Activated T-cell treated with anti-CD3 and anti-CD28 coated beads, Interleukin-2, amount 50 U/mL, for 72 hours (primary cell): ENCODE data around the gene UBE2R2. TPM values are rescaled to one million over a fixed set of nuclear protein-coding genes. Genes with fewer than 3 reads are reported as not detected.
"Not testable (repeated sequence)": the region's sequence is repeated elsewhere in the genome, so short reads cannot be mapped to it uniquely, and the experiment has no call there.

ENCODE experiments used
- ATAC-seq, 2 donors: fragments of 150-1000 bp; cut with Tn5 transposase; replicated peaks in 1 of 2; 2 replicates each; pipeline ENCODE4 v1.10.0; 2021; ENCODE audit warnings: moderate library complexity in 2 of 2, mild to moderate bottlenecking in 1 of 2
- DNase-seq, 2 donors: peaks; one replicate each; pipeline ENCODE4 v3.0.0; 2021 to 2022; ENCODE audit warnings: mixed read lengths in 1 of 2
- H3K27ac Mint-ChIP-seq: one replicate; pipeline ENCODE4 v1.8.0; 2022; ENCODE audit warnings: mild to moderate bottlenecking, moderate library complexity, mixed read lengths
- H3K27me3 Mint-ChIP-seq: one replicate; pipeline ENCODE4 v1.8.0; 2022; ENCODE audit warnings: low read depth, mixed read lengths
- H3K36me3 Mint-ChIP-seq, 2 donors: one replicate each; pipeline ENCODE4 v1.8.0; 2022; ENCODE audit warnings: mixed read lengths in 2 of 2, mild to moderate bottlenecking in 1 of 2; ENCODE audit not compliant: insufficient read depth in 2 of 2
- H3K4me1 Mint-ChIP-seq: one replicate; pipeline ENCODE4 v1.8.0; 2022; ENCODE audit warnings: low read depth, mixed read lengths
- H3K4me3 Mint-ChIP-seq, 2 donors: one replicate each; pipeline ENCODE4 v1.8.0; 2022; ENCODE audit warnings: mild to moderate bottlenecking in 2 of 2, mixed read lengths in 2 of 2, moderate library complexity in 2 of 2
- H3K9me3 Mint-ChIP-seq, 2 donors: one replicate each; pipeline ENCODE4 v1.8.0; 2022; ENCODE audit warnings: mixed read lengths in 2 of 2
- total RNA-seq, 2 donors: library from RNA; stranded (reverse); gene quantifications; one replicate each; pipeline ENCODE4 v1.2.3, GENCODE V29; 2022

Gene UBE2R2, protein sequence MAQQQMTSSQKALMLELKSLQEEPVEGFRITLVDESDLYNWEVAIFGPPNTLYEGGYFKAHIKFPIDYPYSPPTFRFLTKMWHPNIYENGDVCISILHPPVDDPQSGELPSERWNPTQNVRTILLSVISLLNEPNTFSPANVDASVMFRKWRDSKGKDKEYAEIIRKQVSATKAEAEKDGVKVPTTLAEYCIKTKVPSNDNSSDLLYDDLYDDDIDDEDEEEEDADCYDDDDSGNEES
- 10 to 100 TPM; 58.1 to 59.7 TPM for total RNA-seq

DNA sequence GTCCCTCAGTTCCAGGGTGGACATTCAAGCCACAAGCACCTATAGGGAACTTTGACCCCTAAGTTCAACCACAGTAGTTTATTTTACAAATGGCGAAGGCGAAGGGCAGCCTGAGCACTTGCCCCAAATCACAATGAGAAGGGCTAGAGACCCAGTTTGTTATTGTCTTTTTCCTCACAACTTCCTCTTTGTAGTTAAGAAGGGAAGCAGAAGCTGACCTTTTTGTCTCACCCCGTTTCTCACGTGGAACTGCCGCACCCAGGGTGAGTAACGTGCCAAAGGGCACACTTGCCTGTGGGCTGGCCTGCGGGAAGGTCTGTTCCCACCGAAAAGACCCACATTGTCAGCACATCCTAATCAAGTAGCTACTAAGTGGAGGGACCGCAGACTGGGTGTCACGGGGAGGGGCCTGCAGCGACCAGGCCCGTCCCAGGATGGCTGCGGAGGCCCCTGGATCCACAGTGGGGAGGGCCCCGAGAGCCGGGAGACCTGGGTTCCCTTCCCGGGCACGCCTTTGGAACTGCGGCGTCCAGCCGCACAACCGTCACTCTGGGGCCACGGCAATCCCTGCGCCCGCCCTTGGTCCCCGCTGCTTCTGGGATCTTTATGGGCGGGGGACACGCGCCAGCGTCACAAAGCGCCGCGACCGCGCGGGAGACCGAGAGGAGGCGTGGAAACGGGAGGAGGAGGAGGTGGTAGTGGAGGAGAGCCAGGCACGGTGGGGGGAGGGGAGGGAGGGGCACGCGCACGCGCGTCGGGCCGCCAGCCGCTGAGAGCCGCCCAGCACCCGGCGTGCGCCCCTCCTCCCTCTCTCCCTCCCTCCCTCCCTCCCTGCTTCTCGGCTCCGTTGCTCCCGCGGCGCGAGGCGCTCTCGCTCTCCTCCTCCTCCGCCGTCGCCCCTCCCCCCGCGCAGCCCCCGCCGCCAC lies at the start of gene UBE2R2:
UBE2R2 (plus strand) TSS at position 834 of the 926 bp plus-strand sequence. CDS start 598 bp downstream, outside the sequence.
- Mint-ChIP-seq H3K27me3 (no peaks in the 10 kb centered on the region), H3K36me3 (peaks cover 5 to 6% of the 10 kb centered on the region in 2 donors), H3K4me1 (peaks cover 60% of the 10 kb centered on the region), H3K9me3 (no peaks in the 10 kb centered on the region), H3K27ac (peak within 1 kb of the TSS; percentile 86), H3K4me3 (peak within 1 kb of the TSS; percentile 88 to 95)
- DNase-seq (peak; percentile 85 to 90), ATAC-seq (peak; percentile 80 to 83)

DNA sequence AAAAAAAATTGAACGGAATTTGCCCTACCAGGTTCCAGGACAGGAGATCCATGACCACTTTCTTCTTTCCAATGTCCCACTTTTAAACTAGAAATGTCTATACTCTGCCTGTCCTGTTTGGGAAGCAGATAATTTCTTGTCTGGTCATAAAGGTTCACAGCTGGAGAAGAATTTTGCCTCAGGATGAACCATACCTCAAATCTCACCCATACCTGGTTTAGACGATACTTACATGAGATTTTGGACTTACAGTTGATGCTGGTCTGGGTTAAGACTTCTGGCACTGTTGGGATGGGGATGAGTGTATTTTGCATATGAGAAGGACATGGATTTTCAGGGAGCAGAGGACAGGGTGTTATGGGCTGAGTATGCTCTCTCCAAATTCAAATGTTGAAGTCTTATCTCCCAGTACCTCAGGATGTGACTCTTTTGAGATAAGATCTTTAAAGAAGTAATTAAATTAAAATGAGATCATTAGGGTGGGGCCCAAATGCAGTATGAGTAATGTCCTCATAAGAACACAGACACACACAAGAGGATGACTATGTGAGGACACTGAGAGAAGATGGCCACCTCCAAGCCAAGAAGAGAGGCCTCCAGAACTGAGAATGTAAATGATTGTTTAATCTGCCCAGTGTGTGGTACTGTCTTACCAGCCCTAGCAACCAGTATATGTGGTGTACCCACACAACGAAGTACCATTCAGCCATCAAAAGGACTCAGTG lies 46.6 kb upstream of the UBE2R2 start:
- H3K4me3 Mint-ChIP-seq, H3K4me1 Mint-ChIP-seq, DNase-seq, H3K27me3 Mint-ChIP-seq, H3K36me3 Mint-ChIP-seq, H3K9me3 Mint-ChIP-seq, H3K27ac Mint-ChIP-seq: not testable (repeated sequence)
- ATAC-seq, result peak; percentile 51 to 58

DNA sequence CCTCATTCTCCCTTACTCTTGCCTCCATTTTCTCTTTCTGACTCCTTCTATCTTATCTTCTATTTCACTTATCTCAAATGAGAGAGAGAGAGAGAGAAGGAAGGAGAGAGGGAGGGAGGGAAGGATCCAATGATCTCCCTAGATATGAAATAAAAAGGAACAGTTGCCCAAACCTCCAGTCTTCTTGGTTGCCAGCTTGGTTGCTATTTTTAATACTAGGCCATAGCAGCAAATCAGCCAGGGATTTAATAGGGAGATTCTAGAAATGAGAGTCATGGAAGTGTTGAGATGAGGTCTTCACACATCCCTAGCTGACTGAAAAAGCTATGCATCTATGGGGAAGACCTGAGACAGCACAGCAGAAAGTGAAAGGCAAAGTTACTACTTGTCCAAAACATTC lies 43.8 kb upstream of the UBE2R2 start:
- not testable (repeated sequence) for H3K4me3 Mint-ChIP-seq, H3K36me3 Mint-ChIP-seq, H3K27ac Mint-ChIP-seq, ATAC-seq, H3K9me3 Mint-ChIP-seq, H3K4me1 Mint-ChIP-seq, DNase-seq, H3K27me3 Mint-ChIP-seq

DNA sequence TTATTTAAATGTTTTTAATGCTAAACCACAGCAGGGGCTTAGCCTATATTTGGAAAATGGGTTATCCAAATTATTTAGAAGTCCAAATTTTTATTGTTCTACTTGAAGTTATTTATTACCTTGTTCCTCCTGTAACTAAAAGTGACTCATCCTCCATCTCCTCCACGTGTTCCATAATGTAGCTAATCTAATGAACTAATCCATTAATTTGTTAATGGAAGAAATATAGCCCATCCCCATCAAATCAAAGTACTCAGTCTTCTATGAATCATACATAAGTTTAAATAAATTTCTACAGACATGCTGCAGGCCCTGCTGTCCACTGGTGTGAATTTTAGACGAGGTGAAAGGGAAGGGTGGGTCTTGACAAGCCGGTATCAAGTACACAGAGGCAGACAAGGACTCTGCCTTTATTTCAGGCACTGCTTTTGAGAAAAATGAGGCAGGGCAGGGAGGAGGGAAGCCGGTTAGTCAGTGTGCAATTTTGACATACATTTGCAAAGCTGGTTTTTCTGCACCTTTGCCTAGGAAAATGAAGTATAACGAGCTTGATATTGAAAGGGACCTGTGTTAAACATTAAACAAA lies 42.8 kb upstream of the UBE2R2 start:
- not testable (repeated sequence) for H3K9me3 Mint-ChIP-seq, H3K36me3 Mint-ChIP-seq, H3K27ac Mint-ChIP-seq, ATAC-seq, DNase-seq, H3K27me3 Mint-ChIP-seq, H3K4me3 Mint-ChIP-seq, H3K4me1 Mint-ChIP-seq

DNA sequence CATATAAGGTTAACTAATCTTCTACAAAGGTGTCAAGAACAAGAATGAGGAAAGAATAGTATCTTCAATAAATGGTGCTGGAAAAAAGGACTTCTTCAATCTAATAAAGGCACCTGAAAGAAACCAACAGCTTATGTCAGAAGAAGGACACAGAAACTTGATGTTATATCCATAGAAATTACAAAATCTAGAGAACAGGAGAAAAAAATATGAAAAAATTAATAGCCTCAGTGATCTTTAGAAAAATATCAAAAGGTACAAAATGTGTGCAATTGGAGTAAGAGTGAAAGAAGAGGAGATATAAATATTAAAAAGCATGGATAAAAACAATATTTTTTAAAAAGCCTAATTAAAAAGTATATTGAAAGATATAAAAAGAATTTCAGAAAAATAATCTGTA lies 40.4 kb upstream of the UBE2R2 start:
- Mint-ChIP-seq H3K36me3 (no peaks in the 10 kb centered on the region), H3K27ac (no peak overlapping the region), H3K27me3 (peaks cover 6% of the 10 kb centered on the region), H3K4me1 (peaks cover 8% of the 10 kb centered on the region), H3K4me3 (no peak overlapping the region), H3K9me3 (no peaks in the 10 kb centered on the region)
- no peak for ATAC-seq
- no peak for DNase-seq

DNA sequence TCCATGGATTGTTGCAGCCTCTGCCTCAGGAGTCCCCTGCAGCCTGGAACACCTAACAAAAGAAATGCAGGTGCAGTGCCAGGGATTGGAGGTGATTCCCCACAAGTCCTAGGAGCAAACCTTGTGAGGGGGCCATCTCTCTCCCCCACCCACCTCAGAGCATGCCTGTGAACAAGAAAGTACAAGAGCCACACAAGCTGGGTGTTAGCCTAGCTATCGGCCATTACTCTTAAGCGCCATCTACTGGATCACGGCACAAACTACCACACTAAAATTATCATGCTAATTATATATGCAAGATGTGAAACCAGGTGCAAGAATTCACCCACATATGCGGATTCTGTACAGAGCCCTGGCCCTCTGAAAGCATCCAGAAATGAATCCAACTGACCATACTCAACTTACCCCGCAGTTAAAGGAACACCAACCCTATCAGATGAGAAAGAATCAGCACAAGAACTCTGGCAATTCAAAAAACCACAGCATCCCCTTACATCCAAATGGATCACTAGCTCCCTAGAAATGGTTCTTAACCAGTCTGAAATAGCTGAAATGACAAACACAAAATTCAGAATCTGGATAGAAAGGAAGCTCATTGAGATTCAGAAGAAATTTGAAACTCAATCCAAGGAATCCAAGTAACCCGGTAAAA lies 38.1 kb upstream of the UBE2R2 start:
- Mint-ChIP-seq H3K27me3 (peaks cover 15% of the 10 kb centered on the region), H3K4me1 (peaks cover 8% of the 10 kb centered on the region), H3K27ac (no peak overlapping the region), H3K9me3 (no peaks in the 10 kb centered on the region), H3K36me3 (no peaks in the 10 kb centered on the region), H3K4me3 (no peak overlapping the region)
- DNase-seq (peak; percentile 48 to 57), ATAC-seq (peak; percentile 83 to 84)

DNA sequence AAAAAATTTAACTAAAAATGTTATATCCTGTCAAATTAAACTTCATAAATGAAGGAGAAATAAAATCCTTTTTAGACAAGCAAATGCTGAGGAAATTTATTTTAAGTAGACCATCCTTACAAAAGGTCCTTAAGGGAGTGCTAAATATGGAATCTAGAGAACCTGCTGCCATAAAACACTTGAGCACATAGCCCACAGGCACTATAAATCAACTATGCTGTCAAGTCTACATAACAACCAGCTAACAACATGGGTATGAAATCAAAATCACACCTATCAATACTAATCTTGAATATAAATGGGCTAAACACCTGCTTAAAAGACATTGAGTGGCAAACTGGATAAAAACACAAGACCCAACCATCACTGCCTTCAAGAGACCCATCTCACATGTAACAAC lies 36.7 kb upstream of the UBE2R2 start:
- H3K36me3 Mint-ChIP-seq, result no peaks in the 10 kb centered on the region

DNA sequence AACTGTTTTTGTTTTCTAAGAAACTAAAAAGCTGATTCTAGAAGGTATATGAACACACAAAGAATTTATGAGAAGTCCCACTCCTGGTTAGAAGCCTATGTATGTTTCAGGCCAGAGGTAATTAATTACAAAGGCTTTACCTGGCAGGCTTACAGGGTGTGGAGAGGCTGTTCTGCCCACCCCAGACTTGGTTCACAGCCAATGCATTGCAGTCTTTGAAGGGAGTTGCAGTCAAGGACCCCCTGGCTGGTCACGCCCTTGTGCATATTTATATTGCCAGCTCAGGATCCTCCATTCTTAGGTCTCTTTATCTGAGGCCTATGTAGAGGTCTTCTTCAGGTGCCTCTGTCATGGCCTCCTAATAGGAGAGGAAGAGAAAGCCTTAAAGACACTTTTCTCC lies 35.2 kb upstream of the UBE2R2 start:
- peaks cover 13% of the 10 kb centered on the region for H3K4me1 Mint-ChIP-seq
- peaks cover 31% of the 10 kb centered on the region for H3K27me3 Mint-ChIP-seq
- H3K9me3 Mint-ChIP-seq, result no peaks in the 10 kb centered on the region
- no peak for ATAC-seq
- no peaks in the 10 kb centered on the region for H3K36me3 Mint-ChIP-seq
- no peak for DNase-seq
- H3K4me3 Mint-ChIP-seq, result no peak overlapping the region
- no peak overlapping the region for H3K27ac Mint-ChIP-seq

More for the DNA sequence above, 36.7 kb upstream of the UBE2R2 start:
- Mint-ChIP-seq H3K9me3 (no peaks in the 10 kb centered on the region), H3K4me1 (peaks cover 8% of the 10 kb centered on the region), H3K27ac (no peak overlapping the region), H3K4me3 (no peak overlapping the region), H3K27me3 (peaks cover 16% of the 10 kb centered on the region)
- ATAC-seq, result no peak
- DNase-seq, result no peak

DNA sequence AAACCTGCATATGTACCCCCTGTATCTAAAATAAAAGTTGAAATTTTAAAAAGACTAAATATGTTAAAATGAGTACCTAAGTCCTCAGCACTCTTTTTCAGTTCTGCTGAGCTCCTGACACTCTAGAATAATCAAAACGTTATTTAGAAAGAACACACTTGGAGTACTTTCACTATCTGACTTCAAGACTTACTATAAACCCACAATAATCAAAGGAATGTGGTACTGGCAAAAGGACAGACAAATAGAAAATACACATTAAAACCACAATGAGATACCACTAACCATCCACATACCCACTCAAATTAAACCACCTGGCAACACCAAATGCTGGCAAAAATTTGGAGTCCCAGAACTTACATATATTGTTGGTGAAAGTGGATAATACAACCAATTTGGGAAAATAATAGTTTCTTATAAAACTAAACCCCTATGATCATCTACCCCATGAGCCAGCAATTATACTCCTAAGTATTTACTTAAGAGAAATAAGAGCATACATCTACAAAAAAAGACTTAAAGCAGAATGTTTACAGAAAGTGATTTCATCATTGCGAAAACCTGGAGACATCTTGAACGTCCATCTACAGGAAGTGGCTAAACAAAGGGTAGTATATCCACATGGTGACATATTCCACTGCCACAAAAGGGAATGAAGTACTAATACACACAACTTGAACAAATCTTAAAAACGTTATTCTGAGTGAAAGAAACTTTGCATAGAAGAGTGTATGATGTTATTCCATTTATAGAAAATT lies 34.4 kb upstream of the UBE2R2 start:
- peaks cover 33% of the 10 kb centered on the region for H3K27me3 Mint-ChIP-seq
- DNase-seq, result no peak
- H3K36me3 Mint-ChIP-seq, result no peaks in the 10 kb centered on the region
- no peak overlapping the region for H3K4me3 Mint-ChIP-seq
- no peak for ATAC-seq
- H3K27ac Mint-ChIP-seq, result no peak overlapping the region
- peaks cover 13% of the 10 kb centered on the region for H3K4me1 Mint-ChIP-seq
- no peaks in the 10 kb centered on the region for H3K9me3 Mint-ChIP-seq

DNA sequence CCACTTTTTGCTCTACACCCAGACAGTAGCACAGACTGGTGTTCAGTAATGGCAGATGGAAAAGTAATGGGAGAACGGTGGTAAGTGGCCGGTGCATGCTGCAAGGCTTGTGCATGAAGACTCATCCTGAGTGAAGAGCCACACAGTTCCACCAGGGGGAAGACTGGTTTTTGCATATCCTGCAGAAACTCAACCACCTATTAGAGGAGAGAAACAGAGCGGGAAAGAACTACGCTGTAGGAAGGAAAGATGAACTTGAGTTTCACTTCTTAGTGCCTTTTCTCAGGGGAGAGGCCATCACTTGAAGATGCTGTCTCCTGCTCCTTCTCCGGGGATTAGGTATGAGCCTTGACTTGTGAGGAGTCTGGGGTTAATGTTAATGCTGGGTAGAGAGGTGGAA lies 31.0 kb upstream of the UBE2R2 start:
- no peak overlapping the region for H3K27ac Mint-ChIP-seq
- ATAC-seq (no peak), DNase-seq (no peak)
- no peaks in the 10 kb centered on the region for H3K36me3 Mint-ChIP-seq
- peaks cover 27% of the 10 kb centered on the region for H3K27me3 Mint-ChIP-seq
- H3K4me3 Mint-ChIP-seq, result no peak overlapping the region
- no peaks in the 10 kb centered on the region for H3K9me3 Mint-ChIP-seq
- H3K4me1 Mint-ChIP-seq, result peaks cover 5% of the 10 kb centered on the region

DNA sequence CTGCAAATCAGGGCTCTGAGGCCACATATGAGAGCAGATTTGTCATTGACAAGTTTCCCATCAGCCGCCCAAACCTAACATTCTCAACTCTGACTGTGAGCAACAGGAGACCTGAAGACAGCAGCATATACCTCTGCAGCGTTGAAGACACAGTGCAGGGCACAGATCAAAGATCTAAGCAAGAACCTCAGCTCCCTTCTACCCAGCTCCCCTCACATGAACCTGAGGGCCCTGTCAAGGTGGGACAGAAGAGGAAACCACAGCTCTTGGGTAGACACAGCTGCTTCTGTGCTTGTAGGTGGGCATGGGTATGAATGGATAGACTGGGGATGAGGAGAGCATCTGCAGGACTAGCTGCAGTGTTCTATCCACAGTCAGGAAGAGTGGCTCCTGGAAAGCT lies 30.3 kb upstream of the UBE2R2 start:
- DNase-seq (no peak), ATAC-seq (no peak)
- H3K27ac Mint-ChIP-seq, result no peak overlapping the region
- H3K9me3 Mint-ChIP-seq, result no peaks in the 10 kb centered on the region
- H3K4me3 Mint-ChIP-seq, result no peak overlapping the region
- peaks cover 5% of the 10 kb centered on the region for H3K4me1 Mint-ChIP-seq
- H3K27me3 Mint-ChIP-seq, result peaks cover 27% of the 10 kb centered on the region
- no peaks in the 10 kb centered on the region for H3K36me3 Mint-ChIP-seq

DNA sequence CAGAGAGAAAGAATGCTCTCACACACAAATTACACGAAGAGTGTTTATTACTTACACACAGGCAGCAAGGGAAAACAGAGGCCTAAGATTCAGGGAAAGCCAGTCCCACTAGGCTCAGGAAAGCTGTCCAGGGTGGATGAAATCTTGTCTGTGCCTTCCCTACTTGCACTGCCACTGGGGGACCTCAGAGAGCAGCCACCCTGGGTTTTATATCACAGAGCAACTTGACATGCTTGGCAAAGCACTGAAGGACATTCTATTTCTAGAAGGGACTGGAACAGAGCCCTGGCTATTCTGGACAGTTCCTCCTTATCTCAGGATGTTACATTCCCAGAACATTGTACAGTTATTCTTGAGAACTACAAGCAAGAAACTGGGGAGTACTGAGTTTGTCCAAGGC lies 29.1 kb upstream of the UBE2R2 start:
- ATAC-seq, result no peak
- H3K9me3 Mint-ChIP-seq, result no peaks in the 10 kb centered on the region
- H3K4me3 Mint-ChIP-seq, result no peak overlapping the region
- DNase-seq, result no peak
- H3K27ac Mint-ChIP-seq, result no peak overlapping the region
- H3K27me3 Mint-ChIP-seq, result peaks cover 27% of the 10 kb centered on the region
- H3K36me3 Mint-ChIP-seq, result no peaks in the 10 kb centered on the region
- H3K4me1 Mint-ChIP-seq, result peaks cover 5% of the 10 kb centered on the region
